NCI-H345 treated with DMSO at 0.1 percent for 48 hours (cell line): Measurements from ENCODE around the gene APMAP.
"Not testable (repeated sequence)": the region's sequence is repeated elsewhere in the genome, so short reads cannot be mapped to it uniquely, and the experiment has no call there.

Experiments used
- DNase-seq: peaks from one replicate; lab custom pipeline; 2025; ENCODE audit not compliant: unreplicated experiment; lab: John Stamatoyannopoulos, UW

Gene APMAP

DNA sequence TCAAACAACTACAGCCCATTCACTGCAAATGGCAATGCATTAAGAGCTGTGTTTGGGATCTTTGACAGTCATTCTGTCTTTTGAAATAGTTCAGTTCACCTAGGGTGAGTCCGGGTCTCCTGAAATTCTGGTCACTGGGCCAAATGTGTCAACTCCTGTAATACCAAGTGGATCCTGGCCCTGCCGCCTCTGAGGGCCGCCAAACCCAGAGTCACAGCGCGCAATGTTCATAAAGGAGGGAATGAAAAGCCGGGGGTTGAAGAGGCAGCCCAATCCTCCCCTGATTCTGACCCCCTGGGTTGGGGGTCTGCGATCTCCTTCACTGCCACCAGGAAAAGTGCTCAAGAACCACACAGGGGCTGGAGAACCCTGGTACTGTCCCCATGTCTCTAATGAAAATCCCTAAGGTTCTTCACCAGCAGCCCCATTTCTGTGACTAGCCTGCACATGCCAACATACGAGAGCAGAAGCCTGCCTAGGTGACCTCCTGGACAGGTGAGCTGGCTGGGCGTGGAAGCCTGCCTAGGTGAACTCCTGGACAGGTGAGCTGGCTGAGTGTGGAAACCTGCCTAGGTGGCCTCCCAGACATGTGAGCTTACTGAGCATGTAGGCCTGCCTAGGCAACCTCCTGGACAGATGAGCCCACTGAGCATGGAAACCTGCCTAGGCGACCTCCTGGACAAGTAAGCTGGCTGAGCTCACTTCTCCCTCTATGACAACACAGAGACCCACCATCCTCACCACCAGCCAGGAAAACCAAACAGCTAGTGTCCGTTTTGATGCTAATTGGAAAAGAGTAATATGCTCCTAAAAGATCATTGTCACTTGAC is 16.1 kb upstream of the APMAP start:
- no peak for DNase-seq

DNA sequence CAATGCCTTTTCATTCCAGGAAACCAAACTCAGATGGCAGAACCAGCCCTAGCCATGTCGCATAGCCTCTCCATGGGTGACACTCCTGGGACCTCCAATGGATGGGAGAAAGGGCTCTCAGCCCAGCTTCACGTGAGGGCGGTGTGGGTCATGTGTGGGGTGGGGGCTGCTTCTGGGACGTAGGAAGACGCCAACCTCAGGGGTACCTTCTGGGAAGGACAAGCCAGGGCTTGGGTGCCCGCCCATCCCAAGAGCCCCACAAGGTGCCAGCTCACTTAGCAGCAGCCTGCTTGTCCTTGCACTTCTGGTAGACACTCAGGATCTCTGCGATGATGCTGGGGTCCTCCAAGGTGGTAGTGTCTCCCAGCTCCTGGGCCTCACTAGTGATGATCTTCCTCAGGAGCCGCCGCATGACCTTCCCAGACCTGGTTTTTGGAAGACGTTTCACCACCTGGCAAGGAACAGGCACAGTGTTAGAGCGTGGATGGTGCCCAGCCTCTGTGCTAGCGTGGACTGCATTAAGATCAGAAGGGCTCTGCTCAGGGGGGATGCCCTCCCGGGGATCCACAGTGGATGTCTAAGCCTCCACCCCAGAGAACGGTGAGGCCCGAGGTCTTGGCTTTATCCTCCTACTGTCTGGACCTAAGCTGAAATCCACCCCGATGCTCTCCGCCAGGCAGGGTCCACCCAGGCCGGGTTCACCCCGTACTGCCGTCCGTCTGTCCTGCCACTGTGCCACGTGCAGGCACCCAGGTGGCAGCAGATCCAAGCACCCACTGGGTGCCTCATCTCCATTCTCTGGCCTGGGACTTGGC is 15.1 kb upstream of the APMAP start:
- DNase-seq: no peak

DNA sequence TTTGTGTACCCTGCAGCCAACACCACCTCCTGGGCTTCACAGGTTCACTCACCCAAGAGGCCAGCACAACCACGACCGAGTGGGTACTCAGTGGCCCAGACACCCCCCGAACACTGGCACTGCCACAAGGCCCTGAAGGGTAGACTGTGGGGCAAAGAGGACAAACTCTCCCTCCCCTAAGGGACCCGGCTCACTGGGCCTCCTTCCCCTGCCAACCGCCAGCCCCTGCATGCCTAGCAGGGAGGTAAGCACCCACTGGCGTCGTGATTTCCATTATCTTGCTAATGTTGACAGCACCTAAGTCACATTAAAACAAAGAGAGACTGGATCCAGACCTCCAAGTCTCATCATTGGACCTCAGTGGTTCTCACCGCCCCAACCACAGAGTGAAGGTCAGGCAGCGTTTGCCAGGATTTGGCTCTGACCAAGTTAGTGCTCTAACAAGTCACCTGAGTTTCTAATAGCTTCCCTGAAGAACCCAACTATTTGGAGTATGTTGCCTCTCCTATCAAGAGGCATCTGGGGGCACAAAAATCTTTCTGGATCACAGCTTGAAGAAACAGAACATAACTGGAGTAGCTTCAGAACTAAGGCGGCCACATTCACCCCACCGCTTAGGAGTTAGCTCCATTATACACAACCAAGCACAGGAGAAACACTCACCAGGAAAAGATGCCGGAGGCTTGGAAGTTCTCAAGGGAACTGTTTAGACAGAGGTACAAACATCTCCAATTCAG is 14.0 kb upstream of the APMAP start:
- no peak for DNase-seq

DNA sequence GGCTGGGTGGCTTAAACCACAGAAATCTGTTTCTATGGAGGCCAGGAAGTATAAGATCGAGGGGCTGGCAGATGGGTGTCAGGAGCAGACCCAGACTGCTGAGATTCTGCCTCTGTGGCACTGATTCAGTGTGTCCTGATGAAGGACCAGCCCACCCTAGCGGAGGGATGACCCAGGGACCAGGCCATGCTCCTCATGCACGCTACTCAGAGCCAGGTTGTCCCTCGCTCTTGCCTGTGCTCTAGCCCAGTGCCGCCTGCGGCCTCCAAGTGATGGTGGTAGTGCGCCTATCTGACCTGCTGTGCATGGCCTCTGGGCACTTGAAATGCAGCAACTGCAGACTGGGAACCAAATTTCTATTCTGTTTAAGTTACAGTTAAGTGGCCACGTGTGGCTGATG is 13.1 kb upstream of the APMAP start:
- DNase-seq: no peak

DNA sequence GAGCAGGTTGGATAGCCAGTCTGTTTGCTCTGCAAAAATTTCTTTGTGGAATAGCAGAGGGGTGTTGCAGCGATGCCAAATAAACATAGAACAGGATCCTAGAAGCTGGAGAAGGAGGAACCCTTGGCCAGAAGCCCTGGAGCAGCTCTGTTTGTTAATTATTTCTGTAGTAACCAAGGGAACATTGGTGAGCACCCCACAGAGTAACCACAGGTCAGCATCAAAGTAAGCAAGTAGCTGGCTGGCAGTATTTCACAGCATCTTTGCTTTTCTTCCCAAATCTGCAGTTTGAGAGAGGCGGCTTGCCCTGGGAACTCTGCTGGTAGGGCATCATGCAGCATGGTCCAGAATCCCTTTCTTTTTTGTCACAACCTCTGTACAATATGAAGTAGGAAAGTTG is 12.7 kb upstream of the APMAP start:
- no peak for DNase-seq

DNA sequence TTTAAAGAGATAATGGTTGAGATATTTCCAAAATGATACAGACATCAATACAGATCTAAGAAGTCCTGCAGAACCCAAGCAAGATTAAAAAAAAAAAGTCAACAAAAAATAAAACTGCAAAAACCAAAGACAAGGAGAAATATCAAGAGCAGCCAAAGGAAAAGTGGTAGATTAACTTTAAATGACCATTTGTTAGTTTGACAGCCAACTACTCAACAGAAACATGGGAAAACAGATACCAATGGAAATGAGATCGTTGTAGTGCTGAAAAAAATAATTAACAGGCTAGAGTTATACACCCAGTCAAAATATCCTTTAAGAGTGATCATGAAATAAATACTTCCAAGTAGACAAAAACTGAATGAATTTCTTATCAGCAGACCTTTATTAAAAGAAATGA is 10.5 kb upstream of the APMAP start:
- DNase-seq: no peak

DNA sequence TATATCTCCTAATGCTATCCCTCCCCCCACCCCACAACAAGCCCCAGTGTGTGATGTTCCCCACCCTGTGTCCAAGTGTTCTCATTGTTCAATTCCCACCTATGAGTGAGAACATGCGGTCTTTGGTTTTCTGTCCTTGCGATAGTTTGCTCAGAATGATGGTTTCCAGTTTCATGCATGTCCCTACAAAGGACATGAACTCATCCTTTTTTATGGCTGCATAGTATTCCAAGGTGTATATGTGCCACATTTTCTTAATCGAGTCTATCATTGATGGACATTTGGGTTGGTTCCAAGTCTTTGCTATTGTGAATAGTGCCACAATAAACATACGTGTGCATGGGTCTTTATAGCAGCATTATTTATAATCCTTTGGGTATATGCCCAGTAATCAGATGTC is 8.8 kb upstream of the APMAP start:
- DNase-seq: not testable (repeated sequence)

DNA sequence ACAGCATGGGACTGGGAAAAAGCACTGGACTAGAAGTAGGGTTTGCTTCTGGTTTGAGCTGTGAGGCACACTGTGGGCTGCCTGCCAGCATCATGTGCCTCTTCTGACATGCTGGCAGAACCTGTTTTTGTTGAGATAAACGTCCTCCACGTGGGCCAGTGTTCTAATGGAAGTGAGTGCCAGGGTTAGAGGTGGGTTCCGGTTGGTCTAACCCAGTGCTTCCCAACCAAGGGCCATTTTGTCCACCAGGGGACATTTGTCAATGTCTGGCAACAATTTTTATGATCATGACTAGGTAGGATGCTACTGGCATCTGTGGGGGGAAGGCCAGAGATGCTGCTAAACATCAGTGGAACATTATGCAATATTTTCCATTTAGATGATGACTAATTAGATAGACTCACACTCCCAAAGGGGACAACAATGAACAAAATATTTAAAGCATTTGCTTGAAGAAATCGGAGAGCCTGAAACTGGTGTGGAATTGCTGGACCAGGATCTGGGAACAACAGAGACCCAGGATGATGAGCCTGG is 7.8 kb upstream of the APMAP start:
- peak; percentile 34 for DNase-seq

DNA sequence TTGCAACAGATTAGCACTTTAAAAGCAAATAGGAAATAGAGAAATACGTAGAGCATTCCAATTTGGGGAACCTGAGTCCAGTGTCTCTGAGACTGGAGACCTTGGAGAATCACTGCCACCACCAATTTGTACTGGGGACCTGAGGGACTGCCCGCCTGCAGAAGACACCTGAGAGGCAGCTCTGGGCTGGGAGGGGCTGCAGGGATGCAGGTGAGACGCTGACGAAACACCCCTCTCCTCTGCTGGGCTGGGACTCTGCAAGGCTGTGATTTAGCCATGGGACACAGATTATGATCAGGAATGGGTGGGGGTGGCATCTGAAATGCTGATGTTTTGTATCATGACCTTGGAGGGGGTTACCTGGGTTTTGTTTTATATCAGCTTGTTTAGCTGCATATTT is 7.0 kb upstream of the APMAP start:
- DNase-seq: no peak

DNA sequence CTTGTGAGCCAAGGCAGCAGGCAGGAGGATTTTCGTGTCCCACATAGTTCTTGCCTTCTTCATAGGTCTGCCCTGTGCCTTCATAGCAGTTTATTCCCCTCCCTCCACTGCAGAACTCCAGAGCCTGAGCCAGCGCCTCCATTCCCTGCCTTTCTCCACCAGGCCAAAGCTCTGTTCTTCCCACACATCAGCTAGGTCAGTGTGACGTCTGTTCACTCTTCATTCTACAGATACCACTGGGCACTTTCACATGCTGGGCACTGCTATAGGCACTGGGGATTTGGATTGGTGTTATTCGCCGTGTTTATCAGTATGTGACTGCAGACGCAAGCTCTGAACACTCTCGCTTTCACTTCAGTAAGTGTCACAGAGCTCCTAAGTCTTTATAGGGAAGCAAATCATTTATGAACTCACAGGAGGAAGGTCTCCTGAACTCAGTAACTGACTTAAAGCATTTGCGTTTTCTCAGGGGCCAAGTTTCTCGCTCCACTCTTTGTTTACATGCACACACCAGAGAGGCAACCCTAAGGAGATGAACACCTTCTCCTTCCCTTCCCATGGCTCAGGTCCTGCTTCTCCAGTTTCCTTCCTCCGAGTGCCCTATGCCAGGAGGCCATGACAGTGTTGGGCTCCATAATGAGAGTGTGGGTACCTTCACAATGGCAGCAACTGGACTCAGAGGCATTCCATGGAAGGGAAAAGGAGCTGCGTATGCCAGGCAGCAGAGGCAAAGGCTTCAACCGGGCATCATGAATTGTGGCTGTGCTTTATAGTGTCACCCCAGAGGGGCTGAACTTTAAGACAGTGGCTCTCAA is 6.3 kb upstream of the APMAP start:
- DNase-seq: no peak

DNA sequence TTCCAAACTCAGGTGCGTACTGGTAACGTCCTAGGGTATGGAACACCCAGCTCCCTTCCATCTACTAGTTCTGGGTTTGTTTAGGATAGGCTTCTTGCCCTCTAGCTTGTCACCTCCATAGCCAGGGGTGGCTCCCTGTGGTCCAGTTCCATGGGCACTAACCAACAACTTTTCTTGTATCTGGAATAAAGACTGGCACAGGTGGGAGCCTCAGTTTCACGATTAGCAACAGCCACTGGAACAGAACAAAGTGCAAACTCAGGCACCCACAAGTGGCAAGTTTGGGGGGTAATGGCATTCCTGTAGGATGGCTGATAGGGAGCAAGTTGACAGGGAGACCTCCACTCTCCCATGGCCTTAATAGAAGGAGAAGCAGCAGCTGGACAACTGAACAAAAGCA is 5.6 kb upstream of the APMAP start:
- no peak for DNase-seq

DNA sequence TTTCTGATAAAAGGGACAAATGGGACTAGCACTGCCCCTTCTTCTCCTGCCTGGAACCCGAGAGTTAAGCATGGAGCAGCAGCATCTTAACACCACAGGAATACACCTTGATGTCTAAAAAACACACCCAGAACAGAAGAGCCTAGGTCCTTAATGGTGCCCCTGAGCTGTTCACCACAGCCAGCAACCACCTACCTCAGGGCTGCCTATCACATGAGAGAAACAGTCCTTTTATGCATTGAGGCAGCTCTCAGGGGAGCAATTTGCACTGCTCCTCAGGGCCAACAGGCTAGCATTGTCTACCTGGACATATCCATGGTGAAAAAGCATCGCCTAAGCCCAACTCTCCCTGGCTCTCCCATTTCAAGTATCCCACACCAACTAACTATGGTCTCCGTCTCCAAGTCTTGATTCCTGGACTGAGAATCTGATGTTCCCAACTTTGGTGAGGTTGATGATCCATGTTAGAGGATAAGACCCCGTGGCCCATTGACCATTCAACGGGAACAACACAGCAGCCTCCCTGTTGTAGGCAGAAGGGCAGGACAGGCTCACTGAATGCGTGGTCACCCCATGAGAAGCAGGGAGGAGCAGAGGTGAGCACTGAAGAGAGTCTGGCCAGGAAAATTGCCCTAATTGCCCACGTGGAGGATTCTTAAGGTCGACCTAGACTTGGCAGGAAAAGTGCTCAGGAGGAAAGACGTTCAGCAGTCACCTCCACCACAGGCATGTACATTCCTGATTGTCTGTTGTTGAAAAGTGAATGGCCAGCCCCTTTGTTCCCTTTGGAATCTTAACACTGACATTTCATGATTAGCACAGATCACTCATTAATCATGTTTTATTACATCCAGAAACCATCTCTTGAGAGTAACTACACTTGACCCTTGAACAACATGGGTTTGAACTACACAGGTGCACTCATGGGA is 4.2 kb upstream of the APMAP start:
- no peak for DNase-seq

DNA sequence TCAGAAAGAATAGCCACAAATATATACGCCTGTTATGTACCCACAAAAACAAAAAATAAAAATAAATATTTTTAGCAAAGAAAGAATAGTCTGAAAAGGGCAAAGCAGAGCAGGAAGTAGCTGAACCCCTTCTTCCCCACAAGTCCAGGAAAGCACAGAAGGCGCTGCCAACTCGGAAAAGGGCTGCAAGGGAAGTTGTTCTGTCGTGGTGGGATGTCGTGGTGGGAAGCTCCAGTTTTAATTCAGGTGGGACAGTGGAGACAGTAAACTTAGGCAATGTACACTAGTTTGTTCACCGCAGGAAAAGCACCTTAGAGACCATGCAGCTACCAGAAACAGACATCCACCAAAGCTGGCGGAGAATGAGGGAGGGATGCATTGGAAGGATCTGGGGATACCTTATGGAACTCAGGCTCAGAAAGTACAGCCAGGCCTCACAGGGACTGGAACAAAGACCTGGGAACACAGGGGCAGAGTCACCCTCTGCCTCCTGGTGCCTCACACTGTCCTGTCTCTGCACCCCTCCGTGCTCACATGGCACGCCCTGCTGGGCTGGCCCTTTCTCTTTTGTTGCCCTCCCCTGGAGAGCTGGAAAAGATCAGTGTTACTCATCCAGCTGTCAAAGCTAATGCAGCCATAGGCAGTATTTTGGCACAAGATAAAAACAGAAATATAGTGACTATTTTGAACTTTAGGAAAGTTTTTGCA is 3.3 kb upstream of the APMAP start:
- peak; percentile 77 for DNase-seq

DNA sequence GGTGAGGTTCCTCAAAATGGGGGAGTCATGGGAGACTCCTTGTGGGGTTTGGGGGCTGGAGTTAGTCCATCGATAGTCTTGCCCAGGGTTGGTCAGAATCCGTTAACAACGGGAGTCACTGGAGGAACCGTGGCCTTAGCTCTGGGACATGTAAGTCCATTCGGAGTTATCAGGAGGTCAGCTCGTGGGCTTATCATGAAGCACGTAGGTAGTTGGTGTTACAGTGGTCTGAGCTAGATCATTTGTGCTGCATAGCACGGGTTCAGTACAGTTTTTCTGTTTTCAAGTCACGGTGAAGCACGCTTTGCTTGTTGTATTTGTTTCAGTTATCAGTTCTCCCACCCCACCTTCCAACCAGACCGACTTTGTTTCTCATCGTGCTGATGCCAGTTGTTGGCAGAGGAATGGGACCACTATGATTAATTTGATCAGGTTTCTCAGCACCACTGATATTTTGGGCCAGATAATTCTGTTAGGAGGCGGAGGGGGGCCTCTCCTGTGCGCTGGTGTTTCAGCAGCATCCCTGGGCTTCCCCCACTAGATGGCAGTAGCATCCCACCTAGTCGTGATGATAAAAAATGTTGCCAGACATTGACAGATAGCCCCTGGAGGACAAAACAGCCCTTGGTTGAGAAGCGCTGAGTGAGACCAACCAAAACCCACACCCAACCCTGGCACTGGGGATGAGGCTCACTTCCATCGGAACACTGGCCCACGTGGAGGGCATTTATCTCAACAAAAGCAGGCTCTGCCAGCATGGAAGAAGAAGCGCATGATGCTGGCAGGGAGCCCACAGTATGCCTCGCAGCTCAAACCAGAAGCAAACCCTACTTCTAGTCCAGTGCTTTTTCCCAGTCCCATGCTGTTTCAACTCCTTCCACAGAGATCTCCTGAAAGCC is 2.2 kb upstream of the APMAP start:
- DNase-seq: peak; percentile 88

DNA sequence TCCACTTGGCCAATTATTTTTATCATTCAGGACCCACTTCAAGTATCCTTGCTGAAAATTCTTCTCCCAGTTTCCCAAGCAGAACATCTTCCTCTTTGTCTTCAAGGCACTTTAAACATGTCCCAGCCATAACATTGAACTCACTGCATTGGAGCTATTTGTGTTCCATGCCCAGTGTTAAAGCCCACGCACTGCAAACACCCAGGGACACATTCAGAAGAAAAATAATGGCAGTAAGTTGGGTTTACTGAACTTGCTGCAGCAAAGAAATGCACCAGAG is 1.6 kb upstream of the APMAP start:
- no peak for DNase-seq

DNA sequence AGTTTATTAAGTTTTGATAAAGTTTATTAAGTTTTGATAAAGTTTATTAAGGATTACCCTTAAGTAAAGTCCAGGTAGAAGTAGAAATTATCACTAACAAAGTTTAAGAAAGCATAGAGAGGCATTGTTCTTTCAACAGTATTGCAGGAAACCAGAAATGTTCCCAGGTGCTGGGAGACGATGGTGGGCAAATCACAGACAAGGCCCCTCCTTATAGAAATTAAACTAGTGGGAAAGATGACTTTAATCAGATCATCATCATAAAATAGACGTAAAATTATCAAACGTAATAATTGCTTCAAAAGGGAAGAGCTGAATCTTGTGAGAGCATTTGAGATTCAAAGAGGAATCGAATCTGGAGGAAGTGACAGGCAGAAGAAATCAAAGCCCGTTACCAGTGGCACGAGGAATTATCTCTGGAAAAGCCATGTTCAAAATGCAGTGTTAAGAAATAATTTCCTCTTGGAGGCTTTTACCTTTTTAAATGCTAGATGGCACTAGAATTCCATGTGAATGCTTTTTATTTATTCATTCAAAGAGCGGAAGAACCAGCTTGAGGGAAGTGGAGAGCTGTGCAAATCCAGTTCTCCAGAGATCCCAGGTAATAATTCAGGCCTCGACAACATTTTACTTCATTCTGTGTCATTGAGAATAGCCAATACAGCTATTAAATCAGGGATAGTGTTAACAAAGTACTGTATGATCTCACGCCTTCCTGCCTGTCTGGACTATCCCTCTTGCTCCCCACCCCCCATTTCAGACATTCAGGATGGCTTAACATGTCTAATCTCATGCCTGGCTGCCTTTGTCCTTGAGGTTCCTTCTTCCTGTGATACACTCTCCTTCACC is 1.0 kb upstream of the APMAP start:
- peak; percentile 64 for DNase-seq

DNA sequence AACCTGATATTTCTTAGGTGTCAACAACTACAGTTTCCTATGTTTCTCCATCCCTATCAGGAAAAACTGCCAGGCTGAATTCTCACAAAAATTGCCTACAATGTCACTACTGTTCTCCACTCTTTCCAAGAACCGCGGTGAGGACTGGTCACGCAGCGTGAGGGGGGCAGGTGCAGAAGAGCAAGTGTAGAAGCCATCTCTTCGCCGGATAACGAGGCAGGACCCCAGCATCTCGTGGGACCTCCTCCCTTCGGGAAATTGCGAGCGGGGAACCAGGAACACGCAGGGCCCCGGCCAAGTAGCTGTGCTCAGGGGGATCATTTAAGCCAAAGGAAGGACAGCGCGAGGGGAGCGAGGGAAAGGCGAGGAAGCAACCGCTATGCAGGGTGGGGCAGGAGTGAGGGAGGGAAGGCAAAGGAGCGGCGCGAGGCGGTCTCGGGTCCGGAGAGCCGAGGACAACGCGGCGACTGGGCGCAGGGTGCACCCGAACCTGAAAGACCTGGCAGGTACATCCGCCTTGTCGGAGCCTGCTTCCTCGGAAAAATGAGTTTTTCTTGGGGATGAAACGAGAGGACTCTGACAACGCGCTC is 559 bp downstream of the APMAP start:
- DNase-seq: no peak
